22Rv1 (cell line): Measurements from ENCODE around the gene RIOK3.

Source experiments
- H3K27ac ChIP-seq: fragments of 450-650 bp; 2 replicates; pipeline ENCODE4 v1.5.1; 2017
- CTCF ChIP-seq: fragments of 450-650 bp; IDR thresholded peaks from 2 replicates; pipeline ENCODE4 v1.5.1; 2017; ENCODE audit warnings: mild to moderate bottlenecking
- ZFX ChIP-seq: fragments of 450-650 bp; IDR thresholded peaks from 2 replicates; pipeline ENCODE4 v1.6.1; 2017; ENCODE audit warnings: antibody characterized with exemption, borderline replicate concordance

RIOK3 gene

GRCh38 chr18:23438046-23438377 lies 15.1 kb upstream of the RIOK3 start:
- peak overlapping the region; percentile 34; the same call in 1 of the 2 replicates for H3K27ac ChIP-seq
- TF ChIP-seq ZFX (no peak), CTCF (no peak)

GRCh38 chr18:23438608-23439366 lies 14.3 kb upstream of the RIOK3 start:
- no peak for TF ChIP-seq ZFX
- TF ChIP-seq CTCF, result no peak
- no peak overlapping the region for H3K27ac ChIP-seq

- no peak overlapping the region for H3K27ac ChIP-seq
- no peak for TF ChIP-seq ZFX
Observed at GRCh38 chr18:23440131-23440530, 13.0 kb upstream of the RIOK3 start.

GRCh38 chr18:23442958-23443357 lies 10.1 kb upstream of the RIOK3 start:
- TF ChIP-seq ZFX (no peak), CTCF (no peak)
- peak overlapping the region; percentile 59 for H3K27ac ChIP-seq

GRCh38 chr18:23448291-23448690 lies 4.8 kb upstream of the RIOK3 start:
- TF ChIP-seq ZFX, result no peak
- TF ChIP-seq CTCF, result no peak

GRCh38 chr18:23450022-23450421 lies 3.1 kb upstream of the RIOK3 start:
- no peak overlapping the region for H3K27ac ChIP-seq
- no peak for TF ChIP-seq CTCF
- no peak for TF ChIP-seq ZFX

More at GRCh38 chr18:23448291-23448690, 4.8 kb upstream of the RIOK3 start:
- H3K27ac ChIP-seq, result no peak overlapping the region

- no peak overlapping the region for H3K27ac ChIP-seq
Observed at GRCh38 chr18:23451011-23451410, 2.1 kb upstream of the RIOK3 start.

More at GRCh38 chr18:23451011-23451410, 2.1 kb upstream of the RIOK3 start:
- TF ChIP-seq ZFX, result no peak
- no peak for TF ChIP-seq CTCF
